ENCODE data around the gene TMEM163. TPM values are rescaled to one million over a fixed set of nuclear protein-coding genes. Genes with fewer than 3 reads are reported as not detected.

TMEM163 gene
- total RNA-seq, 2 experiments from 2014 or later, result 0.51 TPM; not detected in 1

DNA sequence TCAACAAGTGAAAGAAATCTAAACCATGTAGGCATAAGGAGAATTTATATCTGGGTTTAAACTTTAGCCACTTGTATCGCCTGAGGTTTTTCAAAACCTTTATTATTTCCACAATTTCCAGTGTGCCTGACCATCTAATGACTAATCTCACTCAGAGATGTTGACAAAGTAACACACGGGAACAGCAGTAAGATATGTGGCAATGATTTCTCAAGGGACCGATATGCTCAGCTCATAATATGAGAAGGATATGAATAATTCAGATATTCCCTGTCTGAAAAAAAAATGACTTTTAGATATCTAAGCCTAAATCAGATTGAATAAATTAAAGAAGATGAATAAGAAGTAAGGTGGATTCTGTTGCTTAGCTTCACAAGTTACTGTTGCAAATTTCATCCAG lies 43.5 kb downstream of the TMEM163 start:
- no peak overlapping the region for H3K4me3 ChIP-seq (ENCODE audit: low read depth, low read length, poor library complexity, severe bottlenecking)
- no peaks in the 10 kb centered on the region for H3K36me3 ChIP-seq (ENCODE audit: insufficient read depth, low read length)
- ChIA-PET CTCF (ENCODE audit: unreplicated experiment) (interaction anchor here (1.5 kb wide), 1 partner anchor 19 kb away, joined by 3 read pairs; no protein-coding TSS in a partner anchor), POLR2A (interaction anchor here (1.6 kb wide), 1 partner anchor 12 kb away, joined by 5 read pairs; no protein-coding TSS in a partner anchor)
- TF ChIP-seq EZH2phosphoT487 (IDR thresholded peaks at IDR 0.05; ENCODE audit: borderline replicate concordance, low read depth, low read length), result no peak
- TF ChIP-seq, protein P1, sequence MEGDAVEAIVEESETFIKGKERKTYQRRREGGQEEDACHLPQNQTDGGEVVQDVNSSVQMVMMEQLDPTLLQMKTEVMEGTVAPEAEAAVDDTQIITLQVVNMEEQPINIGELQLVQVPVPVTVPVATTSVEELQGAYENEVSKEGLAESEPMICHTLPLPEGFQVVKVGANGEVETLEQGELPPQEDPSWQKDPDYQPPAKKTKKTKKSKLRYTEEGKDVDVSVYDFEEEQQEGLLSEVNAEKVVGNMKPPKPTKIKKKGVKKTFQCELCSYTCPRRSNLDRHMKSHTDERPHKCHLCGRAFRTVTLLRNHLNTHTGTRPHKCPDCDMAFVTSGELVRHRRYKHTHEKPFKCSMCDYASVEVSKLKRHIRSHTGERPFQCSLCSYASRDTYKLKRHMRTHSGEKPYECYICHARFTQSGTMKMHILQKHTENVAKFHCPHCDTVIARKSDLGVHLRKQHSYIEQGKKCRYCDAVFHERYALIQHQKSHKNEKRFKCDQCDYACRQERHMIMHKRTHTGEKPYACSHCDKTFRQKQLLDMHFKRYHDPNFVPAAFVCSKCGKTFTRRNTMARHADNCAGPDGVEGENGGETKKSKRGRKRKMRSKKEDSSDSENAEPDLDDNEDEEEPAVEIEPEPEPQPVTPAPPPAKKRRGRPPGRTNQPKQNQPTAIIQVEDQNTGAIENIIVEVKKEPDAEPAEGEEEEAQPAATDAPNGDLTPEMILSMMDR (conservative IDR thresholded peaks at IDR 0.05; ENCODE audit: low read length), result no peak
- no peaks in the 10 kb centered on the region for H4K20me1 ChIP-seq (ENCODE audit: insufficient read depth, low read length)
- H3K4me1 ChIP-seq (ENCODE audit: insufficient read depth, low read length, poor library complexity, severe bottlenecking), result no peaks in the 10 kb centered on the region
- no peak overlapping the region for H3K27ac ChIP-seq (ENCODE audit: low read depth, low read length, poor library complexity, severe bottlenecking)
- no peaks in the 10 kb centered on the region for H3K9me2 ChIP-seq (ENCODE audit: insufficient read depth, low read length)
- H3K4me2 ChIP-seq (ENCODE audit: low read length), result no peak overlapping the region
- H2AFZ ChIP-seq (ENCODE audit: low read length), result no peak overlapping the region
- no TSS peak for BruUV-seq (replicated peaks)
- intact Hi-C loops (cut with micrococcal nuclease; ENCODE audit: unreplicated experiment), result no loop called here
- DNase-seq (ENCODE audit: low spot score), result no peak
- no peaks in the 10 kb centered on the region for H3K9me3 ChIP-seq (ENCODE audit: low read length)
- H3K79me2 ChIP-seq (ENCODE audit: insufficient read depth, low read depth, low read length), result no peaks in the 10 kb centered on the region

GRCh38 chr2:134674687-134675086 lies 44.1 kb downstream of the TMEM163 start:
- no peak overlapping the region for H2AFZ ChIP-seq (ENCODE audit: low read length)
- no peaks in the 10 kb centered on the region for H3K36me3 ChIP-seq (ENCODE audit: insufficient read depth, low read length)
- H3K4me1 ChIP-seq (ENCODE audit: insufficient read depth, low read length, poor library complexity, severe bottlenecking), result no peaks in the 10 kb centered on the region
- no peaks in the 10 kb centered on the region for H3K9me2 ChIP-seq (ENCODE audit: insufficient read depth, low read length)
- CTCF ChIA-PET (ENCODE audit: unreplicated experiment), result interaction anchor here (1.5 kb wide), 1 partner anchor 19 kb away, joined by 3 read pairs; no protein-coding TSS in a partner anchor
- no peak for TF ChIP-seq EZH2phosphoT487 (IDR thresholded peaks at IDR 0.05; ENCODE audit: borderline replicate concordance, low read depth, low read length)
- TF ChIP-seq, protein P1 (conservative IDR thresholded peaks at IDR 0.05; ENCODE audit: low read length), result no peak
- no peak for DNase-seq (ENCODE audit: low spot score)
- H3K4me3 ChIP-seq (ENCODE audit: low read depth, low read length, poor library complexity, severe bottlenecking), result no peak overlapping the region
- intact Hi-C loops (cut with micrococcal nuclease; ENCODE audit: unreplicated experiment), result no loop called here
- H3K4me2 ChIP-seq (ENCODE audit: low read length), result no peak overlapping the region
- POLR2A ChIA-PET, result interaction anchor here (1.6 kb wide), 1 partner anchor 13 kb away, joined by 5 read pairs; no protein-coding TSS in a partner anchor
- no peaks in the 10 kb centered on the region for H3K79me2 ChIP-seq (ENCODE audit: insufficient read depth, low read depth, low read length)
- no peaks in the 10 kb centered on the region for H3K9me3 ChIP-seq (ENCODE audit: low read length)
- BruUV-seq (replicated peaks), result no TSS peak
- no peak overlapping the region for H3K27ac ChIP-seq (ENCODE audit: low read depth, low read length, poor library complexity, severe bottlenecking)
- H4K20me1 ChIP-seq (ENCODE audit: insufficient read depth, low read length), result no peaks in the 10 kb centered on the region

DNA sequence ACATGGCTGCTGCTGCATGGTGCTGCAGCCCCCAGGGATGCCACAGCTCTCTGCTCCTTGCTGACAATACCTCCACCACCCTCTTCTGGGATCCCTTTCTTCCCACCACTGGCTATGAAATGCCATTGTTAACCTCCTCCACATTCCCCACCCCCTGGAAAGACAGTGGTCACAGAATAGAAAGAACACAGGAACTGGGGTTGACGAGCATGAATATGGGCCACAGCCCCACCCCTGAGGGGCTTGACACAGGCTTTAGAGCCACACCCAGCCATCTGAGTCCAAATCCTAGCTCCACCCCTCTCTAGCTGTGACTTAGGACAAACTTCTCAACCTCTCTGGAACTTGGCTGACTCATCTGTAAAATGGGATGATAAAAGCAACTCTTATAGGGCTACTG lies 47.3 kb downstream of the TMEM163 start:
- DNase-seq (ENCODE audit: low spot score), result no peak
- intact Hi-C loops (cut with micrococcal nuclease; ENCODE audit: unreplicated experiment), result no loop called here
- Histone ChIP-seq H3K27ac (ENCODE audit: low read depth, low read length, poor library complexity, severe bottlenecking) (no peak overlapping the region), H3K9me2 (ENCODE audit: insufficient read depth, low read length) (no peaks in the 10 kb centered on the region), H3K4me1 (ENCODE audit: insufficient read depth, low read length, poor library complexity, severe bottlenecking) (no peaks in the 10 kb centered on the region), H3K36me3 (ENCODE audit: insufficient read depth, low read length) (no peaks in the 10 kb centered on the region), H3K79me2 (ENCODE audit: insufficient read depth, low read depth, low read length) (no peaks in the 10 kb centered on the region), H3K4me3 (ENCODE audit: low read depth, low read length, poor library complexity, severe bottlenecking) (no peak overlapping the region), H2AFZ (ENCODE audit: low read length) (no peak overlapping the region), H3K9me3 (ENCODE audit: low read length) (no peaks in the 10 kb centered on the region), H3K4me2 (ENCODE audit: low read length) (no peak overlapping the region), H4K20me1 (ENCODE audit: insufficient read depth, low read length) (no peaks in the 10 kb centered on the region)
- ChIA-PET CTCF (ENCODE audit: unreplicated experiment) (interaction anchor here (1.1 kb wide), 1 partner anchor 11 kb away, joined by 3 read pairs; no protein-coding TSS in a partner anchor), POLR2A (interaction anchor here (0.6 kb wide), 1 partner anchor 46 kb away, joined by 5 read pairs; no protein-coding TSS in a partner anchor)
- BruUV-seq (replicated peaks), result no TSS peak
- TF ChIP-seq, protein P1 (conservative IDR thresholded peaks at IDR 0.05; ENCODE audit: low read length), result no peak
- no peak for TF ChIP-seq EZH2phosphoT487 (IDR thresholded peaks at IDR 0.05; ENCODE audit: borderline replicate concordance, low read depth, low read length)

All from OCI-LY7 (cell line).